Choroid plexus epithelial cell (primary cell): ENCODE measurements around the gene APLP2.
A peak's percentile ranks its signal among the peaks of the same experiment; 100 is the strongest.

ENCODE experiments used
- DNase-seq: peaks from one replicate; pipeline ENCODE4 v3.0.0-alpha.2; 2010; ENCODE audit warnings: low read depth
- H3K4me3 ChIP-seq: 2 replicates; pipeline ENCODE4 v1.5.1; 2011; ENCODE audit warnings: low read depth, mild to moderate bottlenecking, control low read depth, low read length, moderate library complexity
- TF ChIP-seq, protein P1 (sequence below): conservative IDR thresholded peaks from 2 replicates; pipeline ENCODE4 v1.5.1; 2011; ENCODE audit warnings: low read depth, mild to moderate bottlenecking, control low read depth, inconsistent platforms, low read length, moderate library complexity

The APLP2 gene

DNA sequence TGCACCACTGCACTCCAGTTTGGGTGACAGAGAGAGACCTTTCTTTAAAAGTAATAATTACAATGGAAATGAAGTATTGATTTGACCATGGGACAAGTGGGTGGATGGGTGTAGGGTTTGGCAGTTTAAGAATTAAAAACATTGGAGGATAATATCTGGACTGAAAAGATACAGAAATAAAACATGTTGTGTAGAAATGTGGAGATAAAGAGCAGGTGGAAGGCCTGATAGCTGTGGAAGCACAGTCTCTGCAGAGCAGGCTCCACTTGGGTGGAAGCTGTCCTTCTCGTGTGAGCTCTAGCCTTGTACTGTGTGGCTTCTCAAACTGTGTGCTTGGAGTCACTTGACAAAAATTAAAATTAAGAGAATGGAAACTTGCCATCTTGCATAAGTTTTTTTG is 25.6 kb downstream of the APLP2 start:
- TF ChIP-seq, protein P1, sequence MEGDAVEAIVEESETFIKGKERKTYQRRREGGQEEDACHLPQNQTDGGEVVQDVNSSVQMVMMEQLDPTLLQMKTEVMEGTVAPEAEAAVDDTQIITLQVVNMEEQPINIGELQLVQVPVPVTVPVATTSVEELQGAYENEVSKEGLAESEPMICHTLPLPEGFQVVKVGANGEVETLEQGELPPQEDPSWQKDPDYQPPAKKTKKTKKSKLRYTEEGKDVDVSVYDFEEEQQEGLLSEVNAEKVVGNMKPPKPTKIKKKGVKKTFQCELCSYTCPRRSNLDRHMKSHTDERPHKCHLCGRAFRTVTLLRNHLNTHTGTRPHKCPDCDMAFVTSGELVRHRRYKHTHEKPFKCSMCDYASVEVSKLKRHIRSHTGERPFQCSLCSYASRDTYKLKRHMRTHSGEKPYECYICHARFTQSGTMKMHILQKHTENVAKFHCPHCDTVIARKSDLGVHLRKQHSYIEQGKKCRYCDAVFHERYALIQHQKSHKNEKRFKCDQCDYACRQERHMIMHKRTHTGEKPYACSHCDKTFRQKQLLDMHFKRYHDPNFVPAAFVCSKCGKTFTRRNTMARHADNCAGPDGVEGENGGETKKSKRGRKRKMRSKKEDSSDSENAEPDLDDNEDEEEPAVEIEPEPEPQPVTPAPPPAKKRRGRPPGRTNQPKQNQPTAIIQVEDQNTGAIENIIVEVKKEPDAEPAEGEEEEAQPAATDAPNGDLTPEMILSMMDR: no peak
- H3K4me3 ChIP-seq: no peak overlapping the region
- no peak for DNase-seq

DNA sequence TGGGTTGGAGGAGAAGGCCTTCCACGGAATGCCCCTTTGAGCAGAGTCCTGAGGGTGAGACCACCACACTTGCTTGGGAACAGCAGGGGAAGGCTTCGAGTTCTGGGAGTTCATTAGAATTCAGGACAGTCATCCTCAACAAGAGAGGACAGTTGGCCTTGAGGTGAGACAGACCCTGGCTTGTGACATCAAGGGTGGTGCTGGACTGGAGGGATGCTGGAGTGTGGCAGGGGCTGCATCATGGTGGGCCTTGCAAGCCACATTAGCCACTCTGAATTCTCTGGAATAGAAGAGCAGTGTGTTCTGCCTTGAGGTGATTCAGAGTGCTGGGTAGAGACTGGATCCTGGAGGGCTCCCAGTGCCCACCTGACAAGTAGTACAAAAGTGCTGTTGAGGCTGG is 26.3 kb downstream of the APLP2 start:
- no peak for DNase-seq
- no peak overlapping the region for H3K4me3 ChIP-seq
- TF ChIP-seq, protein P1: no peak

- TF ChIP-seq, protein P1: no peak
- no peak for DNase-seq
- no peak overlapping the region for H3K4me3 ChIP-seq
Observed at GRCh38 chr11:130096823-130097222, 27.1 kb downstream of the APLP2 start.

- TF ChIP-seq, protein P1: no peak
- H3K4me3 ChIP-seq: no peak overlapping the region
- no peak for DNase-seq
Observed at GRCh38 chr11:130097285-130097684, 27.6 kb downstream of the APLP2 start.

DNA sequence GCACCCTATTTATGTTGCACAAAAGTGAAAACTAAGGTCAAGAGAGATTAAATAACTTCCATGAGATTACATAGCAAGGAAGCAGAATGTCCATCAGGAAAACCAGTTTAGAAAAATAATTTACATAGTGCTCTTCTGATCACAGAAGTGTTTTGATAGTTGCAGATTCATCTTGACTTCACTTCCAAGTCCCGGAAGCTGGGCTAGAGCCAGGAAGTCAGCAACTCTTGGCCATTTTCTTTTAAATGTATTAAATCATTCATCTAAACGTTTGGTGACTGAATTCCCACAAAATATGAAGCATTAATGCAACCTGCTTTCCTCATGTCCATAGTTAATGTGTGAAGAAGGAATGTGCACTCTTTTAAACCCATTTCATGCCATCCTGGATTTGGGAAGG is 29.7 kb downstream of the APLP2 start:
- TF ChIP-seq, protein P1: no peak
- DNase-seq: peak; percentile 25
- H3K4me3 ChIP-seq: no peak overlapping the region

DNA sequence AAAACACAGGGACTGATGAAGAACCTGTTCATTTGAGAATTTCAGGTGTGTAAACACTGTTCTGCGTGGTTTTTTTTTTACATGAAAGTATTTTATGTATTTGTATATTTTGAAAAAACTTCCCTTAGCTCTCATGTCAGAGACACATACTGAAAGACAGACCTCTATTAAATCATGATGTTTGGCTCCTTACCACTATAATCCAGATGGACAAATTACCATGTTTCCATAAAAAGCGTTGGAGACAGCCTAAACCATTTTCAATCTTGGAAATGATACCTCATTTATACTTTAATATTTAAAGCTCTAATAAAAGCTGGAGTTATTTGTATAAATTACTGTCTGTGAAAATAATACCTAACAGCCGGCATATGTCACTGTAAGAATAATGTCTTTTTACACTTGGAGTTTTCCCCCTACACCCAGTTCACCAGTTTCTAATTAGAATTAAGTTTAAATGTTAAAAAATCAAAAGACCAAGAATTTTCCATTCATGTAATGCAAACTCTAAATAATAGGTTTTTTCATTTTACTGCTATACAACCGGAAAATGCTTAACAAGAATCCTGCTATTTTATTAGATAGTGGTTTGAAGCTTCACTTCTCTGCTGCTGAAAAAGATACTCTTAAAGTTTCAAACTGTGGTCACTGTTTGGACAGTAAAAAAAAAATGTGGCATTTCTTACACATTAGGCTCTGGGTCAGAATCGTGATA is 30.8 kb downstream of the APLP2 start:
- TF ChIP-seq, protein P1: no peak
- no peak overlapping the region for H3K4me3 ChIP-seq
- no peak for DNase-seq

DNA sequence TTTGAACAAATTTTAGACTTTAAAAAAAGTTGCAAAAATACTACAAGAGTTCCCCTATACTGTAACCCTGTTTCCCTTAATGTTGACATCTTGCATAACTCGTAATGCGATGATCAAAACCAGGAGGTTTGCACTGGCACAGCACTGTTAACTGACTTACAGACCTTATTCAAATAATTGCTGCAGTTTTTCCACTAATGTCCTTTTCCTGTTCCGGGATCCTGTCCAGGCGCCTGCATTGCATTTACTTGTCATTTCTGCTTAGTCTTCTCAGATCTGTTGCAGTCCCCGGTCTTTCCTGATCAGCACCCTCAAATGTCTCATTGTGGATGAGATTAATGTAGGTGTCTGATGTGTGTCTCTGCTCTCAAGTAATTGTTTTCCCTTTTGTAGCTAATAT is 32.0 kb downstream of the APLP2 start:
- no peak overlapping the region for H3K4me3 ChIP-seq
- DNase-seq: no peak
- TF ChIP-seq, protein P1: no peak
